ENCODE measurements around the gene SLC38A4.
"Not testable (repeated sequence)": the region's sequence is repeated elsewhere in the genome, so short reads cannot be mapped to it uniquely, and the experiment has no call there.

The SLC38A4 gene

GRCh38 chr12:46751173-46751572, 74.6 kb downstream of the SLC38A4 start:
- TF ChIP-seq, protein P1, sequence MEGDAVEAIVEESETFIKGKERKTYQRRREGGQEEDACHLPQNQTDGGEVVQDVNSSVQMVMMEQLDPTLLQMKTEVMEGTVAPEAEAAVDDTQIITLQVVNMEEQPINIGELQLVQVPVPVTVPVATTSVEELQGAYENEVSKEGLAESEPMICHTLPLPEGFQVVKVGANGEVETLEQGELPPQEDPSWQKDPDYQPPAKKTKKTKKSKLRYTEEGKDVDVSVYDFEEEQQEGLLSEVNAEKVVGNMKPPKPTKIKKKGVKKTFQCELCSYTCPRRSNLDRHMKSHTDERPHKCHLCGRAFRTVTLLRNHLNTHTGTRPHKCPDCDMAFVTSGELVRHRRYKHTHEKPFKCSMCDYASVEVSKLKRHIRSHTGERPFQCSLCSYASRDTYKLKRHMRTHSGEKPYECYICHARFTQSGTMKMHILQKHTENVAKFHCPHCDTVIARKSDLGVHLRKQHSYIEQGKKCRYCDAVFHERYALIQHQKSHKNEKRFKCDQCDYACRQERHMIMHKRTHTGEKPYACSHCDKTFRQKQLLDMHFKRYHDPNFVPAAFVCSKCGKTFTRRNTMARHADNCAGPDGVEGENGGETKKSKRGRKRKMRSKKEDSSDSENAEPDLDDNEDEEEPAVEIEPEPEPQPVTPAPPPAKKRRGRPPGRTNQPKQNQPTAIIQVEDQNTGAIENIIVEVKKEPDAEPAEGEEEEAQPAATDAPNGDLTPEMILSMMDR (IDR thresholded peaks at IDR 0.05): no peak
- H3K4me3 Mint-ChIP-seq: no peak overlapping the region
- no peaks in the 10 kb centered on the region for H3K4me1 Mint-ChIP-seq
- peaks cover 9% of the 10 kb centered on the region for H3K9me3 Mint-ChIP-seq
- no peak for DNase-seq
- no peak overlapping the region for H3K27ac Mint-ChIP-seq
- no peaks in the 10 kb centered on the region for H3K36me3 Mint-ChIP-seq (ENCODE audit: low read depth)
- peaks cover 3% of the 10 kb centered on the region for H3K27me3 Mint-ChIP-seq (ENCODE audit: low read depth, poor library complexity)

DNA sequence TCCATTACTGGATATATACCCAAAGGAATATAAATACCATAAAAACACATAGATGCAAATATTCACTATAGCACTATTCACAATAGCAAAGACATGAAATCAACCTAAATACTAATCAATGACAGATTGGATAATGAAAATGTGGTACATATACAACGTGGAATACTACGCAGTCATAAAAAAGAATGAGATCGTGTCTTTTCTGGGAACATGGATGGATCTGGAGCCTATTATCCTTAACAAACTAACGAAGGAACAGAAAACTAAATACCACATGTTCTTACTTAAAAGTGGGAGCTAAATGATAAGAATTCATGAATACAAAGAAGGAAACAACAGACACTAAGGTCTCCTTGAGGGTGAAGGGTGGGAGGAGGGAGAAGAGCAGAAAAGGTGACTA, 76.5 kb downstream of the SLC38A4 start:
- TF ChIP-seq, protein P1 (IDR thresholded peaks at IDR 0.05): no peak
- Mint-ChIP-seq H3K27ac (no peak overlapping the region), H3K9me3 (peaks cover 9% of the 10 kb centered on the region), H3K4me3 (no peak overlapping the region), H3K36me3 (ENCODE audit: low read depth) (no peaks in the 10 kb centered on the region), H3K4me1 (no peaks in the 10 kb centered on the region), H3K27me3 (ENCODE audit: low read depth, poor library complexity) (peaks cover 3% of the 10 kb centered on the region)
- DNase-seq: no peak

GRCh38 chr12:46744283-46744682, 81.5 kb downstream of the SLC38A4 start:
- Mint-ChIP-seq H3K27me3 (ENCODE audit: low read depth, poor library complexity) (no peaks in the 10 kb centered on the region), H3K4me3 (no peak overlapping the region), H3K4me1 (no peaks in the 10 kb centered on the region), H3K9me3 (peaks cover 33% of the 10 kb centered on the region), H3K27ac (no peak overlapping the region), H3K36me3 (ENCODE audit: low read depth) (no peaks in the 10 kb centered on the region)
- no peak for DNase-seq
- TF ChIP-seq, protein P1 (IDR thresholded peaks at IDR 0.05): no peak

DNA sequence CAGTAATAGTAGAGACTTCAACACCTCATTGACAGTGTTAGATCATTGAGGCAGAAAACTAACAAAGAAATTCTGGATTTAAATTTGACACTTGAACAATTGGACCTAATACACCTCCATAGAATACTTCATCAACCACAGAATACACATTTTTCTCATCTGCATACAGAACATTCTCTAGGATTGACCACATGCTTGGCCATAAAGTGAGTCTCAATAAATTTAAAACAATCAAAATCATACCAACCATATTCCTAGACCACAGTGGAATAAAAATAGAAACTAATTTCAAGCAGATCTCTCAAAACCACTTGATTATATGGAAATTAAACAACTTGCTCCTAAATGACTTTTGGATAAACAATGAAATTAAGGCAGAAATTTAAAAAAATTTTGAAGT, 82.3 kb downstream of the SLC38A4 start:
- H3K4me1 Mint-ChIP-seq: no peaks in the 10 kb centered on the region
- H3K36me3 Mint-ChIP-seq (ENCODE audit: low read depth): no peaks in the 10 kb centered on the region
- no peak for DNase-seq
- H3K27ac Mint-ChIP-seq: no peak overlapping the region
- H3K27me3 Mint-ChIP-seq (ENCODE audit: low read depth, poor library complexity): no peaks in the 10 kb centered on the region
- H3K9me3 Mint-ChIP-seq: peaks cover 33% of the 10 kb centered on the region
- TF ChIP-seq, protein P1 (IDR thresholded peaks at IDR 0.05): no peak
- H3K4me3 Mint-ChIP-seq: no peak overlapping the region

GRCh38 chr12:46742271-46742670, 83.5 kb downstream of the SLC38A4 start:
- not testable (repeated sequence) for H3K4me1 Mint-ChIP-seq; DNase-seq; H3K27me3 Mint-ChIP-seq (ENCODE audit: low read depth, poor library complexity)

GRCh38 chr12:46725332-46725731, 100.5 kb downstream of the SLC38A4 start:
- TF ChIP-seq, protein P1 (IDR thresholded peaks at IDR 0.05): no peak
- Mint-ChIP-seq H3K4me3 (no peak overlapping the region), H3K4me1 (no peaks in the 10 kb centered on the region), H3K36me3 (ENCODE audit: low read depth) (no peaks in the 10 kb centered on the region), H3K27ac (no peak overlapping the region), H3K9me3 (peaks cover 16% of the 10 kb centered on the region), H3K27me3 (ENCODE audit: low read depth, poor library complexity) (peaks cover 7% of the 10 kb centered on the region)
- DNase-seq: no peak

More at GRCh38 chr12:46742271-46742670, 83.5 kb downstream of the SLC38A4 start:
- H3K36me3 Mint-ChIP-seq (ENCODE audit: low read depth); H3K27ac Mint-ChIP-seq; H3K4me3 Mint-ChIP-seq: not testable (repeated sequence)
- peaks cover 43% of the 10 kb centered on the region for H3K9me3 Mint-ChIP-seq

Data from nephron progenitor cell (in vitro differentiated cells).